ENCODE data around the gene LPAR3.

Gene LPAR3

DNA sequence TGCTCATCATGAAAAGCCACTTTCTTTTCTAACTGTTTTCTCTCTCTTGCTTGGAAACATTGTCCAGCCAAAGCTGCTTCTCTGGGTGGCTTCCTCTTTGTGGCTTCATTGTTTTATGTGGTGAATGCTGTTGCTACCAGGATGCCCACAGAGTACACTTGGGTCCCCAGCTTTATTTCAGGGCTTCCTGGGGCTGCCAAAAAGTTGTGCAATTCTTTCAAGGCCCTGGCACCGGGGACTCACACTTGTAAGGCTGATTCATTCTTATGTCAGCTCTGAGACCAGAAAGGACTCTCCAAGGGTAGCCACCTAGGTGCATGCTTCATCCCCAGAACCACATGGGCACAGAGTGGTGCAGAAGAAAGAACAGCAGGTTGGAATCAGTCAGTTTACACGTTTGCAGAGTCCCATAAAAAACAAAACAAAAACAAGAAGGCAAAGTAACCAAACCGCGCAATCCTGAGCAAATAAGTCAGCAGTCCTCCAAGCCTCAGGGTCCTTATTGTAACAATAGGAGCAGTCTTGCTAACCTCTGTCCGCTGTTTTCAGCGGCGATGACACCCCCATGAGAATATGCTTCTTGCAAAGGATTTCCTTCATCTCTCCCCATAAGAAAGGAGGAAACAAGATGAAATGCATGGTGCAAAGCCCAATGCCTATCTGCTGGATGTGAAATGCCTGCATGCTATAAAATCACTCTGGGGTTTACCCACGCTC, 112.8 kb downstream of the LPAR3 start:
- Histone ChIP-seq H3K4me1 (ENCODE audit: low read length) (no peaks in the 10 kb centered on the region), H3K9ac (ENCODE audit: low read length) (no peak overlapping the region), H3K27ac (ENCODE audit: low read length) (no peak overlapping the region), H3F3A (ENCODE audit: insufficient read depth, low read length) (no peaks in the 10 kb centered on the region), H3K79me2 (ENCODE audit: low read length) (no peaks in the 10 kb centered on the region), H3K4me2 (ENCODE audit: low read depth, low read length) (no peak overlapping the region), H3K36me3 (replicated peaks; ENCODE audit: insufficient read depth, low read length) (no peaks in the 10 kb centered on the region), H4K20me1 (ENCODE audit: insufficient read depth, low read length) (no peaks in the 10 kb centered on the region), H2AFZ (ENCODE audit: low read length) (no peak overlapping the region), H3K9me3 (replicated peaks; ENCODE audit: insufficient read depth, low read length) (no peaks in the 10 kb centered on the region), H3K4me3 (ENCODE audit: low read length) (no peak overlapping the region), H3K27me3 (replicated peaks; ENCODE audit: insufficient read depth, low read length) (no peaks in the 10 kb centered on the region), H3K9me2 (replicated peaks; ENCODE audit: insufficient read depth, low read length) (no peaks in the 10 kb centered on the region)
- TF ChIP-seq EZH2 (optimal IDR thresholded peaks at IDR 0.05; ENCODE audit: low read depth, low read length) (no peak), EZH2phosphoT487 (IDR thresholded peaks at IDR 0.05; ENCODE audit: low read length) (no peak)
- TF ChIP-seq, protein P1, sequence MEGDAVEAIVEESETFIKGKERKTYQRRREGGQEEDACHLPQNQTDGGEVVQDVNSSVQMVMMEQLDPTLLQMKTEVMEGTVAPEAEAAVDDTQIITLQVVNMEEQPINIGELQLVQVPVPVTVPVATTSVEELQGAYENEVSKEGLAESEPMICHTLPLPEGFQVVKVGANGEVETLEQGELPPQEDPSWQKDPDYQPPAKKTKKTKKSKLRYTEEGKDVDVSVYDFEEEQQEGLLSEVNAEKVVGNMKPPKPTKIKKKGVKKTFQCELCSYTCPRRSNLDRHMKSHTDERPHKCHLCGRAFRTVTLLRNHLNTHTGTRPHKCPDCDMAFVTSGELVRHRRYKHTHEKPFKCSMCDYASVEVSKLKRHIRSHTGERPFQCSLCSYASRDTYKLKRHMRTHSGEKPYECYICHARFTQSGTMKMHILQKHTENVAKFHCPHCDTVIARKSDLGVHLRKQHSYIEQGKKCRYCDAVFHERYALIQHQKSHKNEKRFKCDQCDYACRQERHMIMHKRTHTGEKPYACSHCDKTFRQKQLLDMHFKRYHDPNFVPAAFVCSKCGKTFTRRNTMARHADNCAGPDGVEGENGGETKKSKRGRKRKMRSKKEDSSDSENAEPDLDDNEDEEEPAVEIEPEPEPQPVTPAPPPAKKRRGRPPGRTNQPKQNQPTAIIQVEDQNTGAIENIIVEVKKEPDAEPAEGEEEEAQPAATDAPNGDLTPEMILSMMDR (IDR thresholded peaks at IDR 0.05; ENCODE audit: low read length): no peak
- DNase-seq: no peak

DNA sequence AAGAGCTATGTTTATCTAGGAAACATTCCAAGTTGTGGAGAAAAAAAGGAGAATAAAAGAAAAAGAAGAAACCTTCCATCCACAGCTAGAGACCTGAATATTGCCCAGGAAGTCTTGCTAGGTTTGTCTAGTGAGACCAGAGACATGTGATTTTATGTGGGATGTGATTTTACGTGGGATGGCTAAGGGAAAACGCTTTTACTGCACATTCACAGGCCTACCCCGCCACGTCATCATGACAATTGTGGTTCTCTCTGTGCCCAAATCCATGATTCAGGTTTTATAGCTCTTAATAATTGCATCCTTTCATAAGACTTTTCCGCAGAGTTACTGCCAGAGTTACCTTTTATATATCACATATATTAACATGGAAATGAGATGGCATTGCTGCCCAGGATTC, 116.4 kb downstream of the LPAR3 start:
- H4K20me1 ChIP-seq (ENCODE audit: insufficient read depth, low read length): no peaks in the 10 kb centered on the region
- no peaks in the 10 kb centered on the region for H3K9me2 ChIP-seq (replicated peaks; ENCODE audit: insufficient read depth, low read length)
- no peaks in the 10 kb centered on the region for H3K27me3 ChIP-seq (replicated peaks; ENCODE audit: insufficient read depth, low read length)
- no peak overlapping the region for H2AFZ ChIP-seq (ENCODE audit: low read length)
- no peaks in the 10 kb centered on the region for H3K4me1 ChIP-seq (ENCODE audit: low read length)
- DNase-seq: no peak
- no peak overlapping the region for H3K27ac ChIP-seq (ENCODE audit: low read length)
- TF ChIP-seq EZH2phosphoT487 (IDR thresholded peaks at IDR 0.05; ENCODE audit: low read length) (no peak), EZH2 (optimal IDR thresholded peaks at IDR 0.05; ENCODE audit: low read depth, low read length) (no peak)
- TF ChIP-seq, protein P1 (IDR thresholded peaks at IDR 0.05; ENCODE audit: low read length): no peak
- no peaks in the 10 kb centered on the region for H3K79me2 ChIP-seq (ENCODE audit: low read length)
- no peak overlapping the region for H3K9ac ChIP-seq (ENCODE audit: low read length)
- H3K9me3 ChIP-seq (replicated peaks; ENCODE audit: insufficient read depth, low read length): no peaks in the 10 kb centered on the region
- no peaks in the 10 kb centered on the region for H3K36me3 ChIP-seq (replicated peaks; ENCODE audit: insufficient read depth, low read length)
- no peak overlapping the region for H3K4me3 ChIP-seq (ENCODE audit: low read length)
- H3K4me2 ChIP-seq (ENCODE audit: low read depth, low read length): no peak overlapping the region
- H3F3A ChIP-seq (ENCODE audit: insufficient read depth, low read length): no peaks in the 10 kb centered on the region

DNA sequence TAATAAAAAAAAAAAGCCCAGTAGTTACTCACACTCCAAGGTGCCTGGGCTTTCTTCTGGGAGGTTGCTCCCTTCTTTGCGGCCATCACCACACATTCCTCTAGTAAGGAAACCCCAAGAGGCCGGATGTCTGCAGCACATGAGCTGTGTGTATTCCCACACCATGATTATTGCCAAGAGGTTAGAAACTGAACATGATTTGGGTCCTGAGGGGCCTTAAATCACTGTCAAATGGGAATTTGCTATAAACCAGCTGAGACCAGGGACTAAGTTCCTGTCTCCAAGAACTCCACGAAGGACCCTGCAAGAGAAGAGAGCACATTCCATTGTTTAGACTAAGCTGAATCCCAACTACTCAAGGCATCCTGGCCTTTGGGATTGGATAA, 117.5 kb downstream of the LPAR3 start:
- Histone ChIP-seq H3K27ac (ENCODE audit: low read length) (no peak overlapping the region), H3K36me3 (replicated peaks; ENCODE audit: insufficient read depth, low read length) (no peaks in the 10 kb centered on the region), H3K79me2 (ENCODE audit: low read length) (no peaks in the 10 kb centered on the region), H3K4me2 (ENCODE audit: low read depth, low read length) (no peak overlapping the region), H3K9me3 (replicated peaks; ENCODE audit: insufficient read depth, low read length) (no peaks in the 10 kb centered on the region), H3K27me3 (replicated peaks; ENCODE audit: insufficient read depth, low read length) (no peaks in the 10 kb centered on the region), H3K9ac (ENCODE audit: low read length) (no peak overlapping the region), H3K4me3 (ENCODE audit: low read length) (no peak overlapping the region), H3F3A (ENCODE audit: insufficient read depth, low read length) (no peaks in the 10 kb centered on the region), H2AFZ (ENCODE audit: low read length) (no peak overlapping the region), H3K4me1 (ENCODE audit: low read length) (no peaks in the 10 kb centered on the region), H4K20me1 (ENCODE audit: insufficient read depth, low read length) (no peaks in the 10 kb centered on the region), H3K9me2 (replicated peaks; ENCODE audit: insufficient read depth, low read length) (no peaks in the 10 kb centered on the region)
- no peak for DNase-seq
- TF ChIP-seq, protein P1 (IDR thresholded peaks at IDR 0.05; ENCODE audit: low read length): no peak
- TF ChIP-seq EZH2phosphoT487 (IDR thresholded peaks at IDR 0.05; ENCODE audit: low read length) (no peak), EZH2 (optimal IDR thresholded peaks at IDR 0.05; ENCODE audit: low read depth, low read length) (no peak)

All from MM.1S (cell line).